ENCODE measurements around the gene P2RY2. TPM values are rescaled to one million over a fixed set of nuclear protein-coding genes. Genes with fewer than 3 reads are reported as not detected.

Gene P2RY2
- total and polyA plus RNA-seq, 11 donors: 8.5 to 28.3 (median 14.7) TPM

DNA sequence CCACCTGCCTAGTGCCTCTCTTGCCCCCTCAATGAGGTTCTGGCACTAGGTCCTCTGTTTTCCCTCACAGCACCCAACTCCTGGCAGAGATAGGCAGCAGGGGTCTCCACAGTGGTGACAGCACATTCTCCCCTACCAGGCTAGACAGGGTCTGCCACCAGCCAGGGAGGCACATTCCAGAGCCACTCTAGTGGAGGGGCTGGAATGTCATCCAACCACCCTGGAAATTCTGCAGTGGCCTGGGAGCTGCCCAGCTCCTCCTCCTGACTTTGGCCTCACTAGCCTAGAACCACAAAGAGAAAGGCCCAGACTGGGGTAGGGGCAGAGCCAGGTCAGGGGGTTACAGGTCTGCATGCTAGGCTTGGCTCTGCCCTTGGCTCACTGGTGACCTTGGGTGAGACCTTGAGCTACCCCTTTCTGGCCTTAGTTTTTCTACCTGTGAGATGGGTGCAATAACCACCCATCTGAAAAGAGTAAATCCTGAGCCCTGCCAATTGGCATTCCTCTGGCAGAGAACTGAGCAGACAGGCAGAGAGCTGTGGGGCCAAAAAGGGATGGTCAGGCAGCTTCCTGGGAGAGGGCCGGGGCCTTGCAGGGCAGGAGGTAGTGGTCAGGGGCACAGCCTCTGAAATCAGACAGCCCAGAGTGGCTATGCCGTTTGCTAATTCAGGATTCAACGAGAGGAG is 7.1 kb downstream of the P2RY2 start:
- TF ChIP-seq, protein P1, sequence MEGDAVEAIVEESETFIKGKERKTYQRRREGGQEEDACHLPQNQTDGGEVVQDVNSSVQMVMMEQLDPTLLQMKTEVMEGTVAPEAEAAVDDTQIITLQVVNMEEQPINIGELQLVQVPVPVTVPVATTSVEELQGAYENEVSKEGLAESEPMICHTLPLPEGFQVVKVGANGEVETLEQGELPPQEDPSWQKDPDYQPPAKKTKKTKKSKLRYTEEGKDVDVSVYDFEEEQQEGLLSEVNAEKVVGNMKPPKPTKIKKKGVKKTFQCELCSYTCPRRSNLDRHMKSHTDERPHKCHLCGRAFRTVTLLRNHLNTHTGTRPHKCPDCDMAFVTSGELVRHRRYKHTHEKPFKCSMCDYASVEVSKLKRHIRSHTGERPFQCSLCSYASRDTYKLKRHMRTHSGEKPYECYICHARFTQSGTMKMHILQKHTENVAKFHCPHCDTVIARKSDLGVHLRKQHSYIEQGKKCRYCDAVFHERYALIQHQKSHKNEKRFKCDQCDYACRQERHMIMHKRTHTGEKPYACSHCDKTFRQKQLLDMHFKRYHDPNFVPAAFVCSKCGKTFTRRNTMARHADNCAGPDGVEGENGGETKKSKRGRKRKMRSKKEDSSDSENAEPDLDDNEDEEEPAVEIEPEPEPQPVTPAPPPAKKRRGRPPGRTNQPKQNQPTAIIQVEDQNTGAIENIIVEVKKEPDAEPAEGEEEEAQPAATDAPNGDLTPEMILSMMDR (IDR thresholded peaks at IDR 0.05): no peak
- TF ChIP-seq POLR2A (IDR thresholded peaks at IDR 0.05): no peak
- H3K4me3 ChIP-seq: no peak overlapping the region
- no peak overlapping the region for H3K27ac ChIP-seq
- H3K36me3 ChIP-seq: peaks cover 0 to 1% (median 0%) of the 10 kb centered on the region in 9 donors
- intact Hi-C loops (cut with DNase I): no loop called here
- H3K27me3 ChIP-seq: no peaks in the 10 kb centered on the region
- ATAC-seq: no peak
- peak in 2 of 5 donors; percentile 1 to 18 for DNase-seq
- peaks cover 0 to 47% (median 10%) of the 10 kb centered on the region in 12 donors for H3K4me1 ChIP-seq
- WGBS, 4 donors: 48 to 60% (median 52%) methylated on average over 3 of the region's 3 CpGs
- no peaks in the 10 kb centered on the region for H3K9me3 ChIP-seq

DNA sequence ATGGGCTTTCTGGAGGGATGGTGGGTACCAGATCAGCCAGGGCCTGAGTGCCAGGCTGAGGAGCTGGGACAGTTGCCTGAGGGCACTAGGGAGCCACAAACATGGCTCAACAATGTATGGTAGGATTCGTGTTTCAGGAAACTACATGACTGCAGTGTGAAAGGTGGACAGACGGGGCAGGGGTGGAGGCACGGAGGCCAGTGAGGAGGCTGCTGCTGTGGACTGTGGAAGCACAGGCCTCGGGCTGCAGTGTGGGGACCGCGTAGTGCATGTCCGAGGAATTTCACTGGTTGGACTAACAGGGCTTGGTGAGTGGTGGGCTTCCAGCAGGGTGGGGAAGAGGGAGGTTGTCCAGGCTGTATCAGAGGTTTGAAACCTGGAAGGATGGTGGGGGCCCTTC is 7.8 kb downstream of the P2RY2 start:
- Histone ChIP-seq H3K27me3 (no peaks in the 10 kb centered on the region), H3K27ac (no peak overlapping the region), H3K9me3 (no peaks in the 10 kb centered on the region), H3K4me3 (no peak overlapping the region), H3K36me3 (peaks cover 0 to 5% (median 0%) of the 10 kb centered on the region in 9 donors), H3K4me1 (peaks cover 0 to 46% (median 11%) of the 10 kb centered on the region in 12 donors)
- ATAC-seq: no peak
- intact Hi-C loops (cut with DNase I): no loop called here
- DNase-seq: no peak
- 91 to 96% (median 94%) methylated on average over 7 of the region's 7 CpGs for WGBS, 4 donors
- no peak for TF ChIP-seq POLR2A (IDR thresholded peaks at IDR 0.05)
- TF ChIP-seq, protein P1 (IDR thresholded peaks at IDR 0.05): no peak

DNA sequence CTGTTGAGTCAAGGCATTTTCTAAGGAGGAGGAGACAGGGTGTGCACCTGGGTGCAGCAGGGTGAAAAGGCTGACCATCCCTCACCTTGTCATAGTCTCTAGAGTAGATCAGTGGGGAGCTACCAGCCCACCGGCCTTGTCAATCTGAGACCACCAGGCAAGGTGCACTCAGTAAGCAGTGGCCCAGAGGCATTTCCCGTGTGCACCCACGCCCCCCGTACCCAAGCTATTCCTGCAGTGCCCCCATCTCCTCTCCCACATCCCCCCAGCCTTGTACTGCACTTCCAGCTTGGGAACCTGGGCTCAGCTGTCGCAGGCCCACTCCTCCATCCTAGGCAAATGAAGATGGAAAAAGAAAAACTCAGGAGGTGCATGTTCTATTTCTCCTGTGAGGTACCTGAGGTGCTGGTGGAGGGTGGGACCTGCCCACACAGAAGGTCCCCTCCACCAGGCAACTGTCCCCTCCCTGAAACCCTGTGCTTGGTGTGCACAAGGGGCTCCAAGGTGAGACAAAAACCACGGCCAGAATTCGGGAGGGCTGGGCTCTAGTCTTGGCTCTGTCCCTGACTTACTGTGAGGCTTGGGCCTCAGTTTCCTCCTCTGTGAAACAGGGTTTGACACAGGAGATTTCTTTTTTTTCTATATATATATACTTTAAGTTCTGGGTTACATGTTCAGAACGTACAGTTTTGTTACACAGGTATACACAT is 8.4 kb downstream of the P2RY2 start:
- ATAC-seq: no peak
- Histone ChIP-seq H3K27ac (no peak overlapping the region), H3K36me3 (peaks cover 0 to 5% (median 0%) of the 10 kb centered on the region in 9 donors), H3K9me3 (no peaks in the 10 kb centered on the region), H3K4me3 (no peak overlapping the region), H3K27me3 (no peaks in the 10 kb centered on the region), H3K4me1 (peaks cover 0 to 46% (median 11%) of the 10 kb centered on the region in 12 donors)
- TF ChIP-seq, protein P1 (IDR thresholded peaks at IDR 0.05): no peak
- no peak for TF ChIP-seq POLR2A (IDR thresholded peaks at IDR 0.05)
- intact Hi-C loops (cut with DNase I): no loop called here
- DNase-seq: peak in 1 of 5 donors; percentile 3
- WGBS, 4 donors: 76 to 88% (median 80%) methylated on average over 8 of the region's 8 CpGs

DNA sequence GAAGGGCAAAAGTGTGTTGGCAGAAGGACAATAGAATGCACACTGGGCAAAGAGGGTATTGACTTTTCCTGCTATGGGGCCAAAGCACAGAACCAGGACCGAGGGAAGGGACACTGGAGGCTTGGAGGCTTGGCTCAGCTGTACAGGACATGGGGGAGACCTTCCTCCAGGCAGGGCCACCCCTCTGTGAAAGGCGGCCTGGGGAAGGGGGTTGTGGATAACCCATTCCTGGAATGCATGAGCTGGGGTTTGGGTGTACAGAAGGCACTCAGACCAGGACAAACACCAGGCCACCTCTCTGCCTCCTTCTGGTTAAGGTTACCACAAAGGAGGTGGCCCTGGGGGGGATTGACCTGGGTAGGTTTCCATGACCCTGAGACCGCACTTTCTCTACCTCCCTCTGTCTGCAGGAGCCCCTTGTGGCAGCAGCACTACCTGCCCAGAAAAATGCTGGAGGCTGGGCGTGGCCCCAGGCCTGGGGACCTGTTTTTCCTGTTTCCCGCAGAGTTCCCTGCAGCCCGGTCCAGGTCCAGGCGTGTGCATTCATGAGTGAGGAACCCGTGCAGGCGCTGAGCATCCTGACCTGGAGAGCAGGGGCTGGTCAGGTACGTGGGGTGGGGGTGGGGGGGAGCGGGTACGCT is 9.6 kb downstream of the P2RY2 start:
- ATAC-seq (no peak), DNase-seq (peak in 1 of 5 donors; percentile 3)
- Histone ChIP-seq H3K27ac (no peak overlapping the region), H3K4me1 (peaks cover 0 to 46% (median 11%) of the 10 kb centered on the region in 12 donors), H3K4me3 (no peak overlapping the region), H3K27me3 (no peaks in the 10 kb centered on the region), H3K9me3 (no peaks in the 10 kb centered on the region), H3K36me3 (peaks cover 0 to 5% (median 0%) of the 10 kb centered on the region in 9 donors)
- 74 to 84% (median 75%) methylated on average over 6 to 12 of the region's 12 CpGs for WGBS, 4 donors
- TF ChIP-seq, protein P1 (IDR thresholded peaks at IDR 0.05): no peak
- no peak for TF ChIP-seq POLR2A (IDR thresholded peaks at IDR 0.05)
- intact Hi-C loops (cut with DNase I): no loop called here

Data from heart left ventricle (tissue), 16 donors.